Measurements from ENCODE around the gene ADAMTS12. TPM values are rescaled to one million over a fixed set of nuclear protein-coding genes. Genes with fewer than 3 reads are reported as not detected.

ADAMTS12 gene, protein sequence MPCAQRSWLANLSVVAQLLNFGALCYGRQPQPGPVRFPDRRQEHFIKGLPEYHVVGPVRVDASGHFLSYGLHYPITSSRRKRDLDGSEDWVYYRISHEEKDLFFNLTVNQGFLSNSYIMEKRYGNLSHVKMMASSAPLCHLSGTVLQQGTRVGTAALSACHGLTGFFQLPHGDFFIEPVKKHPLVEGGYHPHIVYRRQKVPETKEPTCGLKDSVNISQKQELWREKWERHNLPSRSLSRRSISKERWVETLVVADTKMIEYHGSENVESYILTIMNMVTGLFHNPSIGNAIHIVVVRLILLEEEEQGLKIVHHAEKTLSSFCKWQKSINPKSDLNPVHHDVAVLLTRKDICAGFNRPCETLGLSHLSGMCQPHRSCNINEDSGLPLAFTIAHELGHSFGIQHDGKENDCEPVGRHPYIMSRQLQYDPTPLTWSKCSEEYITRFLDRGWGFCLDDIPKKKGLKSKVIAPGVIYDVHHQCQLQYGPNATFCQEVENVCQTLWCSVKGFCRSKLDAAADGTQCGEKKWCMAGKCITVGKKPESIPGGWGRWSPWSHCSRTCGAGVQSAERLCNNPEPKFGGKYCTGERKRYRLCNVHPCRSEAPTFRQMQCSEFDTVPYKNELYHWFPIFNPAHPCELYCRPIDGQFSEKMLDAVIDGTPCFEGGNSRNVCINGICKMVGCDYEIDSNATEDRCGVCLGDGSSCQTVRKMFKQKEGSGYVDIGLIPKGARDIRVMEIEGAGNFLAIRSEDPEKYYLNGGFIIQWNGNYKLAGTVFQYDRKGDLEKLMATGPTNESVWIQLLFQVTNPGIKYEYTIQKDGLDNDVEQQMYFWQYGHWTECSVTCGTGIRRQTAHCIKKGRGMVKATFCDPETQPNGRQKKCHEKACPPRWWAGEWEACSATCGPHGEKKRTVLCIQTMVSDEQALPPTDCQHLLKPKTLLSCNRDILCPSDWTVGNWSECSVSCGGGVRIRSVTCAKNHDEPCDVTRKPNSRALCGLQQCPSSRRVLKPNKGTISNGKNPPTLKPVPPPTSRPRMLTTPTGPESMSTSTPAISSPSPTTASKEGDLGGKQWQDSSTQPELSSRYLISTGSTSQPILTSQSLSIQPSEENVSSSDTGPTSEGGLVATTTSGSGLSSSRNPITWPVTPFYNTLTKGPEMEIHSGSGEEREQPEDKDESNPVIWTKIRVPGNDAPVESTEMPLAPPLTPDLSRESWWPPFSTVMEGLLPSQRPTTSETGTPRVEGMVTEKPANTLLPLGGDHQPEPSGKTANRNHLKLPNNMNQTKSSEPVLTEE (N-terminal part only)
- polyA plus RNA-seq (2013, experiment 1 of 2) = 11.1 TPM
- polyA plus RNA-seq (2013, experiment 2 of 2) = 10.7 TPM

DNA sequence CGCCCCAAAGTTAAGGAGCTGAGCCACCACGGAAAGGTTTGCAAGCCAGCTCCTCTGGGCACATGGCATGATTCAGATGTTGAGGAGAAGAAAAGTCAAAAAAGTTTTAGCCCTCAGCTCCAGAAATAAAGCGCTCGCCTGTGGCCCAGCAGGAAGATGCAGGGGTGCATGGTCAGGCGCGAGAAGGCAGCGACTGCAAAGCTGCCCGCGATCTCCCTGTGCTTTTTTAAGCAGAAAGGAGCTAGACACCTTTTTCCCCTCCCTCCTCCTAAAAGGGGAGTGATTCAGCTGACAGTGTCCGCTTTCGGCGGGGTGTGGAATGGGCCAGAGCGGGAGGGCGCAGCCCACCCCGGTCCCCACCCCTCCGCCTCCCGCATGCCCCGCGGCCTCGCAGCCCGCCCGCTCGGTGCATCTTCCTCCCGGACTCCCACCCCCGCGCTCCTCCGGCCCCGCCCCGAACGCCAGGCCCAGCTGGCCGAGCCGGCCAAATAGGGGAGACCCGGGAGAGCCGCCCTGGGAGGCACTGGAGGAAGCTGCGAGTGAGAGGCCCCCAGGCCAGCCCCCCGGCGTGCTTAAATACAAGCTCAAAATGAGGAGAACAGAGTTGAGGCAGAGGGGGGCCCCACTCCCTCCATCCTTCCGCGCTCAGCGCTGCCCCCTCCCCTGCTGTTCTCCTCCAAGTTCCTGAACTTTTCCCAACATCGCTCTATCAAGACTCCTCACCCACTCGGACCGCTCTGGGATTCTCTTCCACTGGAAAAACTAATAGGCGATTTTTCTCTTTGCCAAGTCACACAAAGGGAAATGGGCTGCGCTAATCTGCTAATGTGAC, at the start of gene ADAMTS12:
Gene ADAMTS12, minus strand, starts transcription at position 203 of the 832 bp plus-strand sequence. Its CDS starts 134 bp downstream, at position 69.
- peak within 1 kb of the TSS; percentile 89 for H3K18ac ChIP-seq (ENCODE audit: low read length)
- H3K4me3 ChIP-seq (ENCODE audit: low read length in 2 of 2) = peak within 1 kb of the TSS; percentile 52 to 82
- no peak within 1 kb of the TSS for H3K4ac ChIP-seq (ENCODE audit: low read length)
- H3K27me3 ChIP-seq (ENCODE audit: control insufficient read depth in 3 of 3, insufficient read depth in 3 of 3, low read depth in 1 of 3, low read length in 3 of 3) = no peaks in the 10 kb centered on the region
- DNase-seq (ENCODE audit: low spot score) = peak; percentile 71
- H3K23ac ChIP-seq (ENCODE audit: low read depth, low read length, poor library complexity) = no peak within 1 kb of the TSS
- no peak within 1 kb of the TSS for H2BK12ac ChIP-seq (ENCODE audit: low read length)
- H3K14ac ChIP-seq (ENCODE audit: low read length) = no peak within 1 kb of the TSS
- no peak within 1 kb of the TSS for H2AK5ac ChIP-seq (ENCODE audit: low read depth, low read length)
- peak within 1 kb of the TSS; percentile 85 for H3K27ac ChIP-seq (replicated peaks; ENCODE audit: low read length)
- peak within 1 kb of the TSS; percentile 58 for H3K4me2 ChIP-seq (ENCODE audit: insufficient read depth, low read length, poor library complexity, severe bottlenecking)
- H3K4me1 ChIP-seq (ENCODE audit: control insufficient read depth in 2 of 2, insufficient read depth in 1 of 2, low read depth in 1 of 2, low read length in 2 of 2) = peaks cover 7 to 13% of the 10 kb centered on the region in 2 donors
- H2BK120ac ChIP-seq (ENCODE audit: low read depth, low read length) = no peak within 1 kb of the TSS
- no peak within 1 kb of the TSS for H4K8ac ChIP-seq (ENCODE audit: low read depth, low read length)
- no peak within 1 kb of the TSS for H3K9ac ChIP-seq (ENCODE audit: low read depth, low read length, poor library complexity)
- no peak within 1 kb of the TSS for H4K91ac ChIP-seq (ENCODE audit: low read depth, low read length, poor library complexity)
- no peaks in the 10 kb centered on the region for H3K79me1 ChIP-seq (ENCODE audit: low read depth, low read length)
- H2BK15ac ChIP-seq (ENCODE audit: low read length) = no peak within 1 kb of the TSS
- peaks cover 0 to 11% of the 10 kb centered on the region in 2 donors for H3K9me3 ChIP-seq (replicated peaks in 1 of 2; ENCODE audit: control insufficient read depth in 2 of 2, insufficient read depth in 1 of 2, low read depth in 1 of 2, low read length in 2 of 2)
- no peak within 1 kb of the TSS for H2BK5ac ChIP-seq (ENCODE audit: low read length)
- H3K36me3 ChIP-seq (replicated peaks in 1 of 2; ENCODE audit: control insufficient read depth in 2 of 2, insufficient read depth in 2 of 2, low read length in 2 of 2) = peaks cover 0 to 13% of the 10 kb centered on the region in 2 donors
- peak within 1 kb of the TSS; percentile 94 for H2AFZ ChIP-seq (ENCODE audit: low read length)
- WGBS, 2 donors (ENCODE audit: extremely low coverage in 2 of 2, insufficient read length in 2 of 2, insufficient replicate concordance in 1 of 2) = no CpG with 5 or more reads among the region's 45 CpGs

DNA sequence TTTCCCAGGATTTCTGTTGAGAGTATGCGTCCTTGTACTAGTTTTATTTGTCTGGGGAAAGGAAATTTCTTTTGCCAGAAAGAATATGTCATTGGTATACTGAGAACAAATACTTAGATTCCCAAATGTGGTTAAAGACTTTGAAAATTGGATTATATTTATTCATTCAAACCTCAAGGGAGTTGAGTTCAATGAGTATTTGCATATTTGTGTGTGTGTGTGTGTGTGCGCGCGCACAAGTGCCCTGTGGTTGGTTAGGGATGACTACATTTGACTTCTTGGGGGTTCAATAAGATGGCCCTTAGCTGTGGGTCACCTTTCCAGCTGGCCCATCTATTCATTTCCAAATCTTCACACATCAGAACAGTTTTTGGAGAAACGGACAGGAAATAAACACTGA, 49.3 kb upstream of the ADAMTS12 start:
- no peak overlapping the region for H3K4me2 ChIP-seq (ENCODE audit: insufficient read depth, low read length, poor library complexity, severe bottlenecking)
- H4K91ac ChIP-seq (ENCODE audit: low read depth, low read length, poor library complexity) = no peak overlapping the region
- no peak overlapping the region for H3K4ac ChIP-seq (ENCODE audit: low read length)
- no peak overlapping the region for H4K8ac ChIP-seq (ENCODE audit: low read depth, low read length)
- H2BK5ac ChIP-seq (ENCODE audit: low read length) = no peak overlapping the region
- H2BK120ac ChIP-seq (ENCODE audit: low read depth, low read length) = no peak overlapping the region
- no peak overlapping the region for H3K27ac ChIP-seq (replicated peaks; ENCODE audit: low read length)
- no peak overlapping the region for H2AK5ac ChIP-seq (ENCODE audit: low read depth, low read length)
- no peak overlapping the region for H2AFZ ChIP-seq (ENCODE audit: low read length)
- H3K9ac ChIP-seq (ENCODE audit: low read depth, low read length, poor library complexity) = no peak overlapping the region
- WGBS, 2 donors (ENCODE audit: extremely low coverage in 2 of 2, insufficient read length in 2 of 2, insufficient replicate concordance in 1 of 2) = no CpG with 5 or more reads among the region's 5 CpGs
- H3K27me3 ChIP-seq (ENCODE audit: control insufficient read depth in 3 of 3, insufficient read depth in 3 of 3, low read depth in 1 of 3, low read length in 3 of 3) = peaks cover 0 to 13% (median 11%) of the 10 kb centered on the region in 3 experiments
- H3K14ac ChIP-seq (ENCODE audit: low read length) = no peak overlapping the region
- H3K36me3 ChIP-seq (replicated peaks in 1 of 2; ENCODE audit: control insufficient read depth in 2 of 2, insufficient read depth in 2 of 2, low read length in 2 of 2) = no peaks in the 10 kb centered on the region
- no peak overlapping the region for H2BK12ac ChIP-seq (ENCODE audit: low read length)
- no peak overlapping the region for H2BK15ac ChIP-seq (ENCODE audit: low read length)
- no peak overlapping the region for H3K23ac ChIP-seq (ENCODE audit: low read depth, low read length, poor library complexity)
- no peak for DNase-seq (ENCODE audit: low spot score)
- no peaks in the 10 kb centered on the region for H3K79me1 ChIP-seq (ENCODE audit: low read depth, low read length)
- H3K18ac ChIP-seq (ENCODE audit: low read length) = no peak overlapping the region
- no peaks in the 10 kb centered on the region for H3K9me3 ChIP-seq (replicated peaks in 1 of 2; ENCODE audit: control insufficient read depth in 2 of 2, insufficient read depth in 1 of 2, low read depth in 1 of 2, low read length in 2 of 2)
- H3K4me1 ChIP-seq (ENCODE audit: control insufficient read depth in 2 of 2, insufficient read depth in 1 of 2, low read depth in 1 of 2, low read length in 2 of 2) = peaks cover 7 to 10% of the 10 kb centered on the region in 2 donors
- no peak overlapping the region for H3K4me3 ChIP-seq (ENCODE audit: low read length in 2 of 2)

DNA sequence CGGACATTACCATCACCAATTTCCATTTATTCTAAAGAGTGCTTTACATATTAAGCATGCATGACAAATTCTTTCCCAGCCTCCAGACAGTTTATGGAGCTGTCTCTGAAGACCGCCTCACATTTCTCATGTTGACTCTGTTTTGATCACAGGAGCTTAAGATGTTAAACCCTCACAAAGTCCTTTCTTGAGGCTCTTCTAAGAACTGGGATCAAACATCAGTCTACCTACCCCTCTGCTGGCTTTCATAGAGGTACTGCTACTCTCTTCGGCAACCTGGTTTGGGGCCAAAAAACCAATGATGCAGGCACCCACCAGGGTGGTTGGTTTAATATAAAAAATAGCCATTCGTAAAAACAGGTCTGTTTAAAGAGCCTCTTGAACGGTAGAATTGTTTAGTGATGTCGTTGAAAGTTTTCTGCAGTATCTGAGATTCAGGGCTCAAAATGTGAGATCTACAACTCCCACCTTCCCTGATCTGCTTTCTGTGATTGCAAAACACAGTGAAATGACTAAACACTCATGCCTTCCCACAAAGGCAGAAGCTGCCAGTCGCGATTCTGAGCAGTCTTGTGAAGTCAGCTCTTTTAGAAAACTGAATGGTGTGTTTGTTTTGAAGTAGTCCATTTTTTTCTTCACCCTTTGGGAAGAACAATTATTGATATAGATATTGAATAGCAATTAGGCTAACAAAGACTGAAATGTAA, 47.9 kb upstream of the ADAMTS12 start:
- H3K27me3 ChIP-seq (ENCODE audit: control insufficient read depth in 3 of 3, insufficient read depth in 3 of 3, low read depth in 1 of 3, low read length in 3 of 3) = peaks cover 0 to 14% (median 14%) of the 10 kb centered on the region in 3 experiments
- H3K9me3 ChIP-seq (replicated peaks in 1 of 2; ENCODE audit: control insufficient read depth in 2 of 2, insufficient read depth in 1 of 2, low read depth in 1 of 2, low read length in 2 of 2) = no peaks in the 10 kb centered on the region
- peaks cover 7 to 10% of the 10 kb centered on the region in 2 donors for H3K4me1 ChIP-seq (ENCODE audit: control insufficient read depth in 2 of 2, insufficient read depth in 1 of 2, low read depth in 1 of 2, low read length in 2 of 2)
- no CpG with 5 or more reads among the region's 8 CpGs for WGBS, 2 donors (ENCODE audit: extremely low coverage in 2 of 2, insufficient read length in 2 of 2, insufficient replicate concordance in 1 of 2)
- H3K4me2 ChIP-seq (ENCODE audit: insufficient read depth, low read length, poor library complexity, severe bottlenecking) = no peak overlapping the region
- H4K8ac ChIP-seq (ENCODE audit: low read depth, low read length) = no peak overlapping the region
- no peak overlapping the region for H3K4me3 ChIP-seq (ENCODE audit: low read length in 2 of 2)
- H2AFZ ChIP-seq (ENCODE audit: low read length) = no peak overlapping the region
- H3K14ac ChIP-seq (ENCODE audit: low read length) = no peak overlapping the region
- H2BK15ac ChIP-seq (ENCODE audit: low read length) = no peak overlapping the region
- no peaks in the 10 kb centered on the region for H3K36me3 ChIP-seq (replicated peaks in 1 of 2; ENCODE audit: control insufficient read depth in 2 of 2, insufficient read depth in 2 of 2, low read length in 2 of 2)
- H3K27ac ChIP-seq (replicated peaks; ENCODE audit: low read length) = no peak overlapping the region
- no peak overlapping the region for H2BK5ac ChIP-seq (ENCODE audit: low read length)
- no peak overlapping the region for H4K91ac ChIP-seq (ENCODE audit: low read depth, low read length, poor library complexity)
- no peak overlapping the region for H2BK120ac ChIP-seq (ENCODE audit: low read depth, low read length)
- H2AK5ac ChIP-seq (ENCODE audit: low read depth, low read length) = no peak overlapping the region
- no peak overlapping the region for H3K4ac ChIP-seq (ENCODE audit: low read length)
- H3K79me1 ChIP-seq (ENCODE audit: low read depth, low read length) = no peaks in the 10 kb centered on the region
- DNase-seq (ENCODE audit: low spot score) = no peak
- H3K18ac ChIP-seq (ENCODE audit: low read length) = no peak overlapping the region
- no peak overlapping the region for H2BK12ac ChIP-seq (ENCODE audit: low read length)
- H3K23ac ChIP-seq (ENCODE audit: low read depth, low read length, poor library complexity) = no peak overlapping the region
- no peak overlapping the region for H3K9ac ChIP-seq (ENCODE audit: low read depth, low read length, poor library complexity)
